ENCODE measurements around the gene CGNL1.

Gene CGNL1

GRCh38 chr15:57327985-57328471 is 48.3 kb upstream of the CGNL1 start:
- no peak overlapping the region for H3K27ac ChIP-seq (ENCODE audit: extremely low read depth, low read depth, low read length)
- ChIA-PET POLR2A (interaction anchor here (0.6 kb wide), 1 partner anchor 112 kb away, joined by 3 read pairs; no protein-coding TSS in a partner anchor), CTCF (interaction anchor here (0.6 to 1.5 kb wide), 3 partner anchors 12 to 181 kb away, joined by 3 read pairs; no protein-coding TSS in a partner anchor)
- no peak overlapping the region for H3K4me3 ChIP-seq (ENCODE audit: low read depth, low read length)
- H3K36me3 ChIP-seq (ENCODE audit: control insufficient read depth in 2 of 2, insufficient read depth in 1 of 2, low read length in 2 of 2), result no peaks in the 10 kb centered on the region
- H3K4me1 ChIP-seq (ENCODE audit: control insufficient read depth, insufficient read depth, low read length), result no peaks in the 10 kb centered on the region
- H3K9me3 ChIP-seq (ENCODE audit: control insufficient read depth, insufficient read depth, low read depth, low read length), result no peaks in the 10 kb centered on the region
- TF ChIP-seq ZNF610 (tag by site-specific recombination; IDR thresholded peaks at IDR 0.05; ENCODE audit: borderline replicate concordance) (no peak), ZSCAN30 (tag by site-specific recombination; IDR thresholded peaks at IDR 0.05) (no peak), SP2 (tag by site-specific recombination; IDR thresholded peaks at IDR 0.05) (no peak), ZNF366 (tag by site-specific recombination; conservative IDR thresholded peaks at IDR 0.05) (no peak), SCRT2 (tag by site-specific recombination; IDR thresholded peaks at IDR 0.05) (no peak)
- TF ChIP-seq, protein P1, sequence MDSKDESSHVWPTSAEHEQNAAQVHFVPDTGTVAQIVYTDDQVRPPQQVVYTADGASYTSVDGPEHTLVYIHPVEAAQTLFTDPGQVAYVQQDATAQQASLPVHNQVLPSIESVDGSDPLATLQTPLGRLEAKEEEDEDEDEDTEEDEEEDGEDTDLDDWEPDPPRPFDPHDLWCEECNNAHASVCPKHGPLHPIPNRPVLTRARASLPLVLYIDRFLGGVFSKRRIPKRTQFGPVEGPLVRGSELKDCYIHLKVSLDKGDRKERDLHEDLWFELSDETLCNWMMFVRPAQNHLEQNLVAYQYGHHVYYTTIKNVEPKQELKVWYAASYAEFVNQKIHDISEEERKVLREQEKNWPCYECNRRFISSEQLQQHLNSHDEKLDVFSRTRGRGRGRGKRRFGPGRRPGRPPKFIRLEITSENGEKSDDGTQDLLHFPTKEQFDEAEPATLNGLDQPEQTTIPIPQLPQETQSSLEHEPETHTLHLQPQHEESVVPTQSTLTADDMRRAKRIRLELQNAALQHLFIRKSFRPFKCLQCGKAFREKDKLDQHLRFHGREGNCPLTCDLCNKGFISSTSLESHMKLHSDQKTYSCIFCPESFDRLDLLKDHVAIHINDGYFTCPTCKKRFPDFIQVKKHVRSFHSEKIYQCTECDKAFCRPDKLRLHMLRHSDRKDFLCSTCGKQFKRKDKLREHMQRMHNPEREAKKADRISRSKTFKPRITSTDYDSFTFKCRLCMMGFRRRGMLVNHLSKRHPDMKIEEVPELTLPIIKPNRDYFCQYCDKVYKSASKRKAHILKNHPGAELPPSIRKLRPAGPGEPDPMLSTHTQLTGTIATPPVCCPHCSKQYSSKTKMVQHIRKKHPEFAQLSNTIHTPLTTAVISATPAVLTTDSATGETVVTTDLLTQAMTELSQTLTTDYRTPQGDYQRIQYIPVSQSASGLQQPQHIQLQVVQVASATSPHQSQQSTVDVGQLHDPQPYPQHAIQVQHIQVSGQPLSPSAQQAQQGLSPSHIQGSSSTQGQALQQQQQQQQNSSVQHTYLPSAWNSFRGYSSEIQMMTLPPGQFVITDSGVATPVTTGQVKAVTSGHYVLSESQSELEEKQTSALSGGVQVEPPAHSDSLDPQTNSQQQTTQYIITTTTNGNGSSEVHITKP (tag by site-specific recombination; IDR thresholded peaks at IDR 0.05), result no peak

DNA sequence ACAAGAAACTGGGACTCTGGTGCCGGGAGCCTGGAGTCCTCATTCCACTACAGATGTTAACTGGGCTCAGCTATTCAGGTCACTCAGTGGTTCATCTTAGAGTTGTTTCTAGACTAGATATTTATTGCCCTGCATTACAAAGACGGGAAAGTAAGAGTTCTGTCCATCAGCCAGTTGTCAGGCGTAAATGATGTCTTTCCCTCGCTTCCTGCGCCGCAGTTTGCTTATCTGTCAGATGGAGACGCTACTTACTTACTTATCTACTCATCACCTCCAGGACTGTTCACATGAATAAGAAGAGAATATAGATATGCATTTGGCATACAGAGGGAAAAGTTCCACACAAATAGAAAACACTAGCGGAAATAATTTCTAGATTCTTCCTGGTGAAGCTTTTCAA is 47.8 kb upstream of the CGNL1 start:
- POLR2A ChIA-PET, result interaction anchor here (0.6 kb wide), 1 partner anchor 112 kb away, joined by 3 read pairs; no protein-coding TSS in a partner anchor
- Histone ChIP-seq H3K27ac (ENCODE audit: extremely low read depth, low read depth, low read length) (no peak overlapping the region), H3K4me1 (ENCODE audit: control insufficient read depth, insufficient read depth, low read length) (no peaks in the 10 kb centered on the region), H3K36me3 (ENCODE audit: control insufficient read depth in 2 of 2, insufficient read depth in 1 of 2, low read length in 2 of 2) (no peaks in the 10 kb centered on the region), H3K4me3 (ENCODE audit: low read depth, low read length) (no peak overlapping the region), H3K9me3 (ENCODE audit: control insufficient read depth, insufficient read depth, low read depth, low read length) (no peaks in the 10 kb centered on the region)
- CTCF ChIA-PET, result interaction anchor here (0.6 to 1.6 kb wide), 3 partner anchors 12 to 199 kb away, joined by 3 to 7 read pairs (median 4); no protein-coding TSS in a partner anchor
- no peak for TF ChIP-seq ZNF677 (tag by site-specific recombination; IDR thresholded peaks at IDR 0.05)
- no peak for TF ChIP-seq ZNF416 (tag by site-specific recombination; IDR thresholded peaks at IDR 0.05)
- TF ChIP-seq KLF8 (tag by site-specific recombination; IDR thresholded peaks at IDR 0.05), result no peak
- no peak for TF ChIP-seq ZFHX2 (tag by site-specific recombination; conservative IDR thresholded peaks at IDR 0.05)

DNA sequence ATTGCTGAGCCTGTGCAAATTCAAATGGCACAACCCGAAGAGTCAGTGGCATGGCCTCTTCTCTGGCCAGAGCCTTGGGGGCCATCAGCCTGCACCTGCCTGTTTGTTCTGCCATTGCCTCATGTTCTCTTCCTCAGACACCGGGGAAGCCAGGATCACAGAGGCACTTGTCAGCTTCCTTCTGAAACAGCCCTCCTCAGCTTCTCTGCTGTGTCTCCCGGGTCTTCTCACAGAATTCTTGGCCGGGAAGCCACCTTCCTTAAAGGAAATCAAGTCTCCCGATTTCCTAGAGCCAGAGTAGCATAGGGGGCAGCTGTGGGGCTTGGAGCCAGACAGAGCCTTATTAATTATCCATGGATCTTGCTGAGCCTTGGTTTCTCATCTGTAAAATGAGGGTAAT is 47.4 kb upstream of the CGNL1 start:
- Histone ChIP-seq H3K36me3 (ENCODE audit: control insufficient read depth in 2 of 2, insufficient read depth in 1 of 2, low read length in 2 of 2) (no peaks in the 10 kb centered on the region), H3K27ac (ENCODE audit: extremely low read depth, low read depth, low read length) (no peak overlapping the region), H3K4me3 (ENCODE audit: low read depth, low read length) (no peak overlapping the region), H3K4me1 (ENCODE audit: control insufficient read depth, insufficient read depth, low read length) (no peaks in the 10 kb centered on the region), H3K9me3 (ENCODE audit: control insufficient read depth, insufficient read depth, low read depth, low read length) (no peaks in the 10 kb centered on the region)
- ChIA-PET POLR2A (interaction anchor here (0.6 kb wide), 1 partner anchor 1542 kb away, joined by 4 read pairs; no protein-coding TSS in a partner anchor), CTCF (interaction anchor here (0.6 to 1.6 kb wide), 3 partner anchors 12 to 198 kb away, joined by 3 to 7 read pairs (median 4); no protein-coding TSS in a partner anchor)
- TF ChIP-seq ZNF843 (tag by site-specific recombination; IDR thresholded peaks at IDR 0.05) (no peak), AEBP2 (tag by site-specific recombination; IDR thresholded peaks at IDR 0.05; ENCODE audit: borderline replicate concordance) (no peak), ZSCAN5A (tag by site-specific recombination; IDR thresholded peaks at IDR 0.05) (no peak), ZNF560 (tag by site-specific recombination; IDR thresholded peaks at IDR 0.05; ENCODE audit: borderline replicate concordance) (no peak), ZNF37A (tag by site-specific recombination; IDR thresholded peaks at IDR 0.05) (no peak), ZNF792 (tag by site-specific recombination; IDR thresholded peaks at IDR 0.05) (no peak)
- TF ChIP-seq, protein P2, sequence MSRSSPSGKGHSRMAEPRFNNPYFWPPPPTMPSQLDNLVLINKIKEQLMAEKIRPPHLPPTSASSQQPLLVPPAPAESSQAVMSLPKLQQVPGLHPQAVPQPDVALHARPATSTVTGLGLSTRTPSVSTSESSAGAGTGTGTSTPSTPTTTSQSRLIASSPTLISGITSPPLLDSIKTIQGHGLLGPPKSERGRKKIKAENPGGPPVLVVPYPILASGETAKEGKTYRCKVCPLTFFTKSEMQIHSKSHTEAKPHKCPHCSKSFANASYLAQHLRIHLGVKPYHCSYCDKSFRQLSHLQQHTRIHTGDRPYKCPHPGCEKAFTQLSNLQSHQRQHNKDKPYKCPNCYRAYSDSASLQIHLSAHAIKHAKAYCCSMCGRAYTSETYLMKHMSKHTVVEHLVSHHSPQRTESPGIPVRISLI (tag by site-specific recombination; IDR thresholded peaks at IDR 0.05), result no peak
